HG03354 (cell line): Measurements from ENCODE around the gene VEZT.

Experiments
- ATAC-seq: cut with Tn5 transposase; IDR thresholded peaks from one replicate; pipeline ENCODE4 v1.9.1; 2021; ENCODE audit warnings: mild to moderate bottlenecking; ENCODE audit not compliant: unreplicated experiment, poor library complexity, severe bottlenecking

The VEZT gene

DNA sequence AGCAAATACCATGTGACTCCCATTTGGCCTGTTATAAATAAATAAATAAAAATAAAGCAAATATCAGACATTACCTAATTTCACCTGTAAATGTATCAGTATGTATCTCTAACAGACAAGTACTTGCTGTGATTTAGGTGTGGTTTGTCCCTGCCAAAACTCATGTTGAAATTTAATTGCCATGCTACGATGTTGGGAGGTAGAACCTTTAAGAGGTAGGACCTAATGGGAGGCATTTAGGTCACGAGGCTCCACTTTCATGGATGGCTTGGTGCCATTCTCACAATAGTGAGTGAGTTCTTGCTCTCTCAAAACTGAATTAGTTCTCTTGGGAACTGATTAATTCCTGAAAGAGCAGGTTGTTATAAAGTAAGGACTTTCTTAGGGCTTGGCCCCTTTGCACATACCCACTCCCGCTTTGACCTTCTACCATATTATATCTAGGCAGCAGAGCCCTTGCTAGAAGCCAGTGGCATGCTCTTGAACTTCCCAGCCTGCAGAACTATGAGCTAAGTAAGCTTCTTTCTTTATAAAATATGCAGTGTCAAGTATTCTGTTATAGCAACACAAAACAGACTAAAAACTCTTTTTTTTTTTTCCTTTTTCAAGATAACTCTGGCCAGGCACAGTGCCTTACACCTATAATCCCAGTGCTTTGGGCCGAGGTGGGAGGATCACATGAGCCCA, 26.0 kb downstream of the VEZT start:
- no peak for ATAC-seq

GRCh38 chr12:95244350-95244749, 26.7 kb downstream of the VEZT start:
- ATAC-seq = no peak

GRCh38 chr12:95248095-95248494, 30.5 kb downstream of the VEZT start:
- no peak for ATAC-seq

DNA sequence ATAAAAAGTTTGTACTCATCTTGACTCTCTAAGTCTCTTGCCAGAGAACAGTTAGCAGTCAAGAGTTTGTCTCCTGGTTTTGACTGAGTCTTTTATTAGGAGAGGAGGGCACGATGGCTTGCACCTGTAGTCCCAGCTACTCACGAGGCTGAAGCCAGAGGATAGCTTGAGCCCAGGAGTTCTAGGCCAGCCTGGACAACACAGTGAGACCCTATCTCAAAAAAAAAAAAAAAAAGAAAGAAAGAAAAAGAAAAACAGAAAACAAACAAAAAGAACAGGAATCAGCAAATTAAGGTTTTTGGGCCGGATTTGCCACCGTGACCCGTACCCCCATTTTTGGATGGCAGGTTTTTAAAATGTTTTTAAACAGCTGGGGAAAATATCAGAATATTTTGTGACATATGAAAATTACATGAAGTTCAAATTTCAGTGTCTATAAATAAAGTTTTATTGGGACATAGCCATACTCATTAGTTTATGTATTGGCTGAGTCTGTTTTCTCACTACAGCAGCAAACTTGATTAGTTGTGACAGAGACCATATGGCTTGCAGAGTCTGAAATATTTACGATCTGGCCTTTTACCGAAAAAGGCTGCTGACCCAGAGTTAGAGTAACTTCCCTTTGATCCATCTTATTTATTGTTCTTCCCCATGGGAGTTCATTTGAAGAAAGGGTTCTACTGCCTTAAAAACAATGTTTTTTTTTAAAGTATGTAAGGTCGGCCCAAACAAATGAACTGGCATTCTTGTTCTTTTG, 31.2 kb downstream of the VEZT start:
- ATAC-seq = no peak

- no peak for ATAC-seq
Measured at GRCh38 chr12:95253386-95253785, 35.8 kb downstream of the VEZT start.

DNA sequence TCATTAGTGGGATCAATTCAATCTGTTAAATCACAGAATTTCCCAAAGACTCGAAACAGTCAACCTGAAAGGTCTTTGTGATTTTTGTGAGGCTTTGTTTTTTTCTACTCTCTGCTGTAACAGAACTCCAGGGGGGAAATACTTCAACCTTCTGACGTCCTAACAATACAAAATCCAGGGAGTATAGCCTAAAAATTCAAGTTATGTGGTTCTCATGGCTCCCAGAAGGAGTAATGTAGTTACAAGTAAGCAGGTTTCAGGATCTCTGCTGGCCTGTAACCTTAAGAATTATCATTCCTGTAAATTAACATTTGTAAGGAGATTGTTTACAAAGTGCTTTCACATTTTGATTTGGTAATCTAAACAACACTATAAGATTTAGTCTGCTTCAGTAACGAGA, 39.9 kb downstream of the VEZT start:
- no peak for ATAC-seq

DNA sequence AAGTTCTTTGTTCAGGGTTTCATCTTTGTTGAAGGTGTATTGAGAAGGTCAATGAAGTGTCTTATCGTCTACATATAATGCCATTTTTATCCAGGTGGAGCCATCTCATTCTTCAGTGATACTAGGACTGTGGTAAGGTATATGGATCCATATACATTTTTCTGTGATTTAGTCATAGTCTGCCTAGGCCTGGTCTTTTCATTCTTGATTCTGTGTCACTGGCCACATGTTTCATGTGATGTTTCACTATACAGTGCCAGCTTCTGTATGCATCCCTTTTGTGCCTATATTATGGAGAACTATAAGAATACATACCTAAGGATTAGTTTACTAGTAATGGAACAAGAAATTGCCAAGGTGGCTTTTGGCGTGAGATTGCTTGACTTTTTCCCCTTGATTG, 40.5 kb downstream of the VEZT start:
- ATAC-seq = no peak

GRCh38 chr12:95258803-95259202, 41.2 kb downstream of the VEZT start:
- no peak for ATAC-seq

- ATAC-seq = no peak
Measured at GRCh38 chr12:95259368-95259767, 41.8 kb downstream of the VEZT start.

DNA sequence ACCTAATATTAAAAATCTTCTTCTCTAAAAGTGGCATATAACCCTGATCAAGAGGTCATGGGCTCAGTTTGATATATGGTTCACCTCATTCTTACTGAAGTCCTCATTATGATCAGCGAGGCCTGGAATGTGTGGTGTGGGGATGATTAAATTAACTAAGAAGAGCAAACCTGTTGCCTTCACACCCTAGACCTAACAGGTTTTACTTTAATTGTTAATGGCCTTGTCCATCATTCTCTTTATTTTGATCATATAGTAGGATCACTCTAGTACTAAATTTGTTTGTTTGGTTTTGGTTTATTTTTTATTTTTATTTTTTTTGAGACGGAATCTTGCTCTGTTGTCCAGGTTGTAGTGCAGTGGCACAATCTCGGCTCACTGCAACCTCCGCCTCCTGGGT, 43.5 kb downstream of the VEZT start:
- no peak for ATAC-seq

DNA sequence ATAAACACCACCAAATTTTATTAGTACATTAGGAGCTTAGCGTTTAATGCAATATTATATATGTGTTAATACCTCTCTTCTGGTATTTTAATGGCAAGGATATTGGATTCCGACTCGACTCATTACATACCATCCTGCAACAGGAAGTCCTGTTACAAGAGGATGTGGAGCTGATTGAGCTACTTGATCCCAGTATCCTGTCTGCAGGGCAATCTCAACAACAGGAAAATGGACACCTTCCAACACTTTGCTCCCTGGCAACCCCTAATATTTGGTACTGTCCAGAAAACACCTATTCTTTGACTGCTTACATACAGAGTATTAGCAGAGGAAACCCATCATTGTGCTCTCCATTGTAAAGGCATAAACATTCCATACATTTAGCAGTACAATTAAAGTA, 45.2 kb downstream of the VEZT start:
- no peak for ATAC-seq

DNA sequence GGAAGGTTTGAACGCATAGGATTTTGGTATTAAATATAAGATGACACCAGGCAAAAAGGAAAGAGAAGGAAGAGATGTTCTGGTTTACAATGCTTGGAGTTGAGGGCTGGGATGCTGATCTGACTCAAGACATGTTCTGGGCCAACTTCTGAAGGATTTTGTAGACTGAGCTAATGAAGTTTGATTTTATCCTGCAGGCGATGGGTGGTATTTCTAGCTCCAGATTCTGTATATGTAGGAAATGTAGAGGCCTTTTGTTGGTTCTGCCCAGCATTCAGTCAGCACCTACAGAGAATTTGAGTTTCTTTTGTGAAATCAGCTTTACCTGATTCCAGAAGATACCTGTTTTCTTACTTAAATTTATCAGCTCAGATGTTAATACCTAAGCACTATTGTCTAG, 48.2 kb downstream of the VEZT start:
- no peak for ATAC-seq

- ATAC-seq = no peak
Measured at GRCh38 chr12:95266254-95266653, 48.6 kb downstream of the VEZT start.

DNA sequence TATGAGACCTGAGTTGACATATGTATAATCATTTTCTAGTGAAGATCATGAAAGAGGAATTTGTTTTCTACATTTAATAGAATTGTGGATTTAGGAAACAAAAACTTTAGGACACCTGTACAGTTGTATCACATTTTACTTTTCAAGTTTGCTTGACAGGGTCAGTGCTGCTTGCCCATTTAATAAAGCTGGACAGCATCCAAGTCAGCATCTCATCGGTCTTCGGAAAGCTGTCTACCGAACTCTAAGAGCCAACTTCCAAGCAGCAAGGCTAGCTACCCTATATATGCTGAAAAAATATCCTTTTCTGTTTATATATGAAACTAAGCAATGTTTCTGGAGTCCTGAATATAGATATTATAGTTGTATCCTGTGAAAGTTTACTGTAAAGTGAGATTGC, 52.3 kb downstream of the VEZT start:
- no peak for ATAC-seq

- no peak for ATAC-seq
Measured at GRCh38 chr12:95271465-95271864, 53.9 kb downstream of the VEZT start.

DNA sequence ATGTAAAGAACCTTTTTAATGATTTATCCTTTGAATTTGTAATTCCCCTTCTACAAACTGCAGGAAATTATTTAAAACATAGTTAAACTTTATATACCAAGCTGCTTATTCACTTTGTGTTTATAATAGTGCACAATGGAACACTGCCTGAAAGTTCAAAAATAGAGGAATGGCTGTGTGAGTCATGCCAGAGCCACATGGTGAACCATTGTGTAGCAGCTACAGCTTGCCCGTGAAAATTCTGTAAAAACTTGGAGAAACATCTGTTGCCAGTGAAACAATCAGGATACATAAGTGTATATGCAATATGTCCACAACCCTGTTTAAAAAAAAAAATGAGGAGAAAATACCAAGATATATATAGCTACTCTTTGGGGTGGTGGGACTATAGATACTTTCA, 59.5 kb downstream of the VEZT start:
- ATAC-seq = no peak

- no peak for ATAC-seq
Measured at GRCh38 chr12:95279856-95280255, 62.2 kb downstream of the VEZT start.

DNA sequence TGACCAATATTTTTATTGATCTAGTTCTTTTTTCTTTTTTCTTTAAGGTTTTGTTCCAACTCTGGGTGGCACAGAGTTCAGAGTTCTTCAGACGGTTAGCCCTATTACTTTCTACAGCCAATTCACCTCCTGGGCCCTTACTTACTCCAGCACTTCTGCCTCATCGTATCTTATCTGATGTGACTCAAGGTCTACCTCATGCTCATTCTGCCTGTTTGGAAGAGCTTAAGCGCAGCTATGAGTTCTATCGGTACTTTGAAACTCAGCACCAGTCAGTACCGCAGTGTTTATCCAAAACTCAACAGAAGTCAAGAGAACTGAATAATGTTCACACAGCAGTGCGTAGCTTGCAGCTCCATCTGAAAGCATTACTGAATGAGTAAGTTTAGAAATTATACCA, 64.7 kb downstream of the VEZT start:
- ATAC-seq = no peak

- ATAC-seq = no peak
Measured at GRCh38 chr12:95283371-95283770, 65.8 kb downstream of the VEZT start.

GRCh38 chr12:95286713-95287112, 69.1 kb downstream of the VEZT start:
- ATAC-seq = no peak

- no peak for ATAC-seq
Measured at GRCh38 chr12:95291501-95291900, 73.9 kb downstream of the VEZT start.

GRCh38 chr12:95298916-95299315, 81.3 kb downstream of the VEZT start:
- no peak for ATAC-seq
